Endothelial cell of umbilical vein (primary cell): ENCODE data around the gene TM4SF18. TPM values are rescaled to one million over a fixed set of nuclear protein-coding genes. Genes with fewer than 3 reads are reported as not detected.
A peak's percentile ranks its signal among the peaks of the same experiment; 100 is the strongest.

Experiments used
- BruUV-seq: library from RNA; stranded (reverse); fragments of 400-500 nt; replicated peaks from 2 replicates; lab custom pipeline; 2021; lab: Mats Ljungman, UMichigan
- CTCF ChIA-PET: fragments of 300-600, 350-600 bp; sonication (Branson Sonifier 250); formaldehyde crosslinking; loops from one replicate; lab custom pipeline; 2021; ENCODE audit warnings: antibody characterized with exemption, inconsistent platforms; lab: Charles Lee
- POLR2A ChIA-PET: fragments of 300-600, 350-600 bp; sonication (Branson Sonifier 250); formaldehyde crosslinking; loops from one replicate; lab custom pipeline; 2021; ENCODE audit warnings: antibody characterized with exemption, inconsistent platforms; lab: Charles Lee
- DNase-seq: peaks from one replicate; pipeline ENCODE4 v3.0.0-alpha.2; 2011; ENCODE audit warnings: low read depth, low spot score
- FAIRE-seq: peaks from 2 replicates; lab custom pipeline; 2011; peaks lifted over from hg19 to GRCh38; lab: Jason Lieb, UNC
- H2AFZ ChIP-seq: 2 replicates; pipeline ENCODE4 v1.6.0; 2012; ENCODE audit warnings: low read depth, low read length, control low read depth, inconsistent platforms
- H3K27ac ChIP-seq: 2 replicates; pipeline ENCODE4 v1.5.1; 2011; ENCODE audit warnings: low read depth, mild to moderate bottlenecking, control low read depth, low read length, moderate library complexity; ENCODE audit not compliant: insufficient read depth
- H3K27me3 ChIP-seq, 2 experiments: 2 replicates each; pipeline versions ENCODE4 v1.6.0 to v1.6.1; 2011; ENCODE audit warnings: low read length in 2 of 2, mixed read lengths in 1 of 2; ENCODE audit not compliant: control insufficient read depth in 2 of 2, insufficient read depth in 2 of 2
- H3K36me3 ChIP-seq, 2 experiments: 2 replicates in 1 of 2; 3 replicates in 1 of 2; pipeline ENCODE4 v1.5.1; 2011; ENCODE audit warnings: low read length in 2 of 2, mild to moderate bottlenecking in 1 of 2, moderate library complexity in 1 of 2; ENCODE audit not compliant: control insufficient read depth in 2 of 2, insufficient read depth in 2 of 2; ENCODE audit errors: extremely low read depth in 1 of 2
- H3K4me1 ChIP-seq: 3 replicates; pipeline ENCODE4 v1.5.1; 2011; ENCODE audit warnings: mild to moderate bottlenecking, low read length; ENCODE audit not compliant: control insufficient read depth, insufficient read depth; ENCODE audit errors: extremely low read depth
- H3K4me2 ChIP-seq: 2 replicates; pipeline ENCODE4 v1.6.1; 2011; ENCODE audit warnings: low read length, control low read depth, mixed read lengths; ENCODE audit not compliant: insufficient read depth
- H3K4me3 ChIP-seq, 3 experiments: fragments of 200-600 bp in 1 of 3; sonication (generic), shearing (Covaris generic) in 1 of 3; replicated peaks in 1 of 3; 2 replicates each; pipeline ENCODE4 v1.5.1; 2011 to 2016; ENCODE audit warnings: control low read depth in 3 of 3, low read length in 3 of 3, mild to moderate bottlenecking in 2 of 3, inconsistent platforms in 1 of 3, low read depth in 1 of 3, moderate library complexity in 1 of 3; ENCODE audit not compliant: insufficient read depth in 1 of 3
- H3K79me2 ChIP-seq: 2 replicates; pipeline ENCODE4 v1.6.0; 2012; ENCODE audit warnings: low read length, inconsistent platforms; ENCODE audit not compliant: control insufficient read depth, insufficient read depth
- H3K9ac ChIP-seq: replicated peaks from 2 replicates; pipeline ENCODE3; 2011; ENCODE audit warnings: low read length, control low read depth; ENCODE audit not compliant: insufficient read depth; ENCODE audit errors: extremely low read depth
- H3K9me1 ChIP-seq: replicated peaks from 3 replicates; pipeline ENCODE4 v1.6.0; 2011; ENCODE audit warnings: mild to moderate bottlenecking, low read length; ENCODE audit not compliant: control insufficient read depth, insufficient read depth; ENCODE audit errors: extremely low read depth
- H3K9me3 ChIP-seq: replicated peaks from 2 replicates; pipeline ENCODE4 v1.5.1; 2012; ENCODE audit warnings: low read length, inconsistent platforms; ENCODE audit not compliant: control insufficient read depth, insufficient read depth
- H4K20me1 ChIP-seq: replicated peaks from 2 replicates; pipeline ENCODE3; 2011; ENCODE audit warnings: mild to moderate bottlenecking, low read length; ENCODE audit not compliant: control insufficient read depth, insufficient read depth; ENCODE audit errors: extremely low read depth
- EZH2 ChIP-seq: IDR thresholded peaks from 2 replicates; pipeline ENCODE4 v1.6.1; 2012; ENCODE audit warnings: borderline replicate concordance, low read depth, mild to moderate bottlenecking, moderate library complexity, low read length, inconsistent platforms; ENCODE audit not compliant: severe bottlenecking
- FOS ChIP-seq: IDR thresholded peaks from 2 replicates; pipeline ENCODE4 v1.6.1; 2011; ENCODE audit warnings: mild to moderate bottlenecking, low read length, moderate library complexity, borderline replicate concordance; ENCODE audit not compliant: insufficient read depth
- GATA2 ChIP-seq: IDR thresholded peaks from 2 replicates; pipeline ENCODE4 v1.7.0; 2011; ENCODE audit warnings: low read depth, mild to moderate bottlenecking, moderate library complexity, mixed read lengths, low read length; ENCODE audit not compliant: insufficient read length, insufficient read depth
- JUN ChIP-seq: IDR thresholded peaks from 2 replicates; pipeline ENCODE4 v1.6.1; 2011; ENCODE audit warnings: borderline replicate concordance, low read depth; ENCODE audit not compliant: insufficient read length, insufficient read depth
- MYC ChIP-seq: IDR thresholded peaks from one replicate; pipeline ENCODE4 v1.6.1; 2011; ENCODE audit warnings: mild to moderate bottlenecking, low read depth, low read length
- POLR2A ChIP-seq: IDR thresholded peaks from 2 replicates; pipeline ENCODE4 v1.6.1; 2012; ENCODE audit warnings: low read depth, mild to moderate bottlenecking, control low read depth, low read length
- POLR2AphosphoS5 ChIP-seq: IDR thresholded peaks from 2 replicates; pipeline ENCODE4 v1.6.1; 2012; ENCODE audit warnings: low read depth, mild to moderate bottlenecking, control low read depth, low read length, moderate library complexity; ENCODE audit not compliant: insufficient read depth
- dilution Hi-C: fragments of 300-500 bp; cut with MboI; formaldehyde crosslinking; loops from one replicate; pipeline ENCODE4 v1.15.0; 2019; ENCODE audit warnings: low sequenced_read_pairs; ENCODE audit not compliant: extremely low pct_ligation_motif_present
- intact Hi-C: fragments of 100-400 bp; cut with micrococcal nuclease; formaldehyde crosslinking; loops from one replicate; pipeline ENCODE4 v1.10.0; 2022
- polyA plus RNA-seq, 4 experiments: library from polyadenylated mRNA; depleted of rRNA in 3 of 4; stranded (reverse) in 3 of 4; unstranded in 1 of 4; fragments of >200 nt; gene quantifications; 2 replicates each; pipeline versions ENCODE4 v1.2.1 to v1.2.3, GENCODE V29; 2011 to 2012; ENCODE audit warnings: missing spikeins in 1 of 4
- total RNA-seq: library from RNA; stranded (reverse); gene quantifications from 2 replicates; pipeline ENCODE4 v1.2.3, GENCODE V29; 2021
- TF ChIP-seq, protein P1 (sequence below), 2 donors: IDR thresholded peaks; 1 replicate in 1 of 2; 2 replicates in 1 of 2; pipeline ENCODE4 v1.5.1; 2011; ENCODE audit warnings: low read length in 2 of 2, mild to moderate bottlenecking in 2 of 2, moderate library complexity in 2 of 2, control low read depth in 1 of 2, inconsistent platforms in 1 of 2, low read depth in 1 of 2; ENCODE audit not compliant: insufficient read depth in 1 of 2; ENCODE audit errors: extremely low read depth in 1 of 2
- TF ChIP-seq, protein P2 (sequence below): IDR thresholded peaks from 2 replicates; pipeline ENCODE4 v1.6.1; 2011; ENCODE audit not compliant: insufficient read depth, insufficient read length

The TM4SF18 gene
- total and polyA plus RNA-seq, 2 donors (not counting 3 experiments of a cell fraction or from before 2014, with no cell fraction given) = 158 to 163 TPM

DNA sequence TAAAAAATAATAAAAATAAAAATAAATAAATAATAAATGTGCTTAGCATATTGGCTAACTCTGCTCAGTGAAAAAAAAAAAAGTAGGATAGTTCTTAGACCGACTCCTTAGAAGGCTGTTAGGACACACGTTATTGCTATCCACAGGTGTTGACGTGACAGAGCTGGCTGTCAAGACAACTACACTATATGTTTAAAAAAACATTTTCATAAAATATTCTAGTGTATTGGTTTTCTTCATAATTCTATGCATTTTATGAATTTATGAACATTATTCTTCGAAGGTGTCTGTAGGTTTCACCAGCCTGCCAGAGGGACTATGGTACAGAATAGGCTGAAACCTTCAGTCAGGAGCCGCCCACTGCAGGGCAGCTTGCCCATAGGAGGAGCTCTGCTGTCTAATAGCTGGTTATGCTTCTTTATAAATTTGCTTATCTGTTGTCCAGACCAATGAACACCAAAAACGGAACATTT, 34.8 kb upstream of the TM4SF18 start:
- DNase-seq = peak; percentile 64

More for the DNA sequence above, 34.8 kb upstream of the TM4SF18 start:
- Histone ChIP-seq H4K20me1 (no peaks in the 10 kb centered on the region), H3K4me3 (no peak overlapping the region), H3K9ac (no peak overlapping the region), H3K4me1 (peaks cover 63% of the 10 kb centered on the region), H3K79me2 (peaks cover 16% of the 10 kb centered on the region), H3K9me3 (no peaks in the 10 kb centered on the region), H3K27me3 (no peaks in the 10 kb centered on the region), H3K27ac (peak overlapping the region; percentile 4), H3K9me1 (no peaks in the 10 kb centered on the region), H2AFZ (no peak overlapping the region), H3K4me2 (no peak overlapping the region), H3K36me3 (peaks cover 18 to 31% of the 10 kb centered on the region in 2 experiments)
- FAIRE-seq = no peak
- ChIA-PET CTCF (interaction anchor here (0.7 to 2.2 kb wide), 6 partner anchors 13 to 413 kb away, joined by 3 to 14 read pairs (median 4); no protein-coding TSS in a partner anchor), POLR2A (interaction anchor here (0.7 to 1.0 kb wide), 5 partner anchors 9 to 384 kb away, joined by 3 to 9 read pairs (median 3); partner anchors contain the start of gene TM4SF1)
- dilution Hi-C loops (no loop called here), intact Hi-C loops (no loop called here)
- TF ChIP-seq POLR2AphosphoS5 (no peak), POLR2A (no peak), GATA2 (no peak), JUN (no peak), MYC (no peak), FOS (no peak), EZH2 (no peak)
- TF ChIP-seq, protein P1, sequence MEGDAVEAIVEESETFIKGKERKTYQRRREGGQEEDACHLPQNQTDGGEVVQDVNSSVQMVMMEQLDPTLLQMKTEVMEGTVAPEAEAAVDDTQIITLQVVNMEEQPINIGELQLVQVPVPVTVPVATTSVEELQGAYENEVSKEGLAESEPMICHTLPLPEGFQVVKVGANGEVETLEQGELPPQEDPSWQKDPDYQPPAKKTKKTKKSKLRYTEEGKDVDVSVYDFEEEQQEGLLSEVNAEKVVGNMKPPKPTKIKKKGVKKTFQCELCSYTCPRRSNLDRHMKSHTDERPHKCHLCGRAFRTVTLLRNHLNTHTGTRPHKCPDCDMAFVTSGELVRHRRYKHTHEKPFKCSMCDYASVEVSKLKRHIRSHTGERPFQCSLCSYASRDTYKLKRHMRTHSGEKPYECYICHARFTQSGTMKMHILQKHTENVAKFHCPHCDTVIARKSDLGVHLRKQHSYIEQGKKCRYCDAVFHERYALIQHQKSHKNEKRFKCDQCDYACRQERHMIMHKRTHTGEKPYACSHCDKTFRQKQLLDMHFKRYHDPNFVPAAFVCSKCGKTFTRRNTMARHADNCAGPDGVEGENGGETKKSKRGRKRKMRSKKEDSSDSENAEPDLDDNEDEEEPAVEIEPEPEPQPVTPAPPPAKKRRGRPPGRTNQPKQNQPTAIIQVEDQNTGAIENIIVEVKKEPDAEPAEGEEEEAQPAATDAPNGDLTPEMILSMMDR (IDR thresholded peaks at IDR 0.05; ENCODE audit: extremely low read depth in 1 of 2, insufficient read depth in 1 of 2, low read depth in 1 of 2, low read length in 2 of 2) = no peak
- TF ChIP-seq, protein P2, sequence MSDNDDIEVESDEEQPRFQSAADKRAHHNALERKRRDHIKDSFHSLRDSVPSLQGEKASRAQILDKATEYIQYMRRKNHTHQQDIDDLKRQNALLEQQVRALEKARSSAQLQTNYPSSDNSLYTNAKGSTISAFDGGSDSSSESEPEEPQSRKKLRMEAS = no peak
- BruUV-seq = no TSS peak
